Measurements from ENCODE around the gene TMPRSS9.

- no peak for TF ChIP-seq YY1 (IDR thresholded peaks at IDR 0.05; ENCODE audit: low read depth)
- no peak for TF ChIP-seq CREB1 (IDR thresholded peaks at IDR 0.05; ENCODE audit: low read depth)
- TF ChIP-seq REST (IDR thresholded peaks at IDR 0.05; ENCODE audit: low read depth) = no peak
- no peak for TF ChIP-seq RAD21 (IDR thresholded peaks at IDR 0.05; ENCODE audit: low read depth)
- TF ChIP-seq TAF1 (IDR thresholded peaks at IDR 0.05; ENCODE audit: low read depth) = no peak
- no peak for TF ChIP-seq CEBPB (IDR thresholded peaks at IDR 0.05)
Observed at GRCh38 chr19:2428321-2428690, 68.2 kb downstream of the TMPRSS9 start.

Measured in Ishikawa (cell line).